GM23338 (cell line): ENCODE results near the gene CPNE4. TPM values are rescaled to one million over a fixed set of nuclear protein-coding genes. Genes with fewer than 3 reads are reported as not detected.

Source experiments
- ATAC-seq: fragments of 200-7000 bp; cut with Tn5 transposase; 3 replicates; pipeline ENCODE4 v1.9.1; 2020
- DNase-seq: peaks from one replicate; pipeline ENCODE4 v3.0.0-alpha.2; 2015; ENCODE audit warnings: low spot score
- H2AFZ ChIP-seq: fragments of 200-600 bp; sonication (generic); 2 replicates; pipeline ENCODE4 v1.8.0; 2016; ENCODE audit warnings: antibody characterized with exemption, mild to moderate bottlenecking, moderate library complexity
- H3F3A ChIP-seq: fragments of 200-600 bp; sonication (generic); replicated peaks from 2 replicates; pipeline ENCODE4 v1.8.0; 2017; ENCODE audit warnings: antibody characterized with exemption, mixed run types, low read depth
- H3K27ac ChIP-seq: fragments of 200-600 bp; sonication (generic); 2 replicates; pipeline ENCODE4 v1.6.1; 2016; ENCODE audit warnings: low read depth
- H3K27me3 ChIP-seq: fragments of 200-600 bp; sonication (generic); 2 replicates; pipeline ENCODE4 v1.8.0; 2016; ENCODE audit warnings: mild to moderate bottlenecking, mixed run types, moderate library complexity; ENCODE audit not compliant: insufficient read depth
- H3K36me3 ChIP-seq: fragments of 200-600 bp; sonication (generic); 2 replicates; pipeline ENCODE4 v1.8.0; 2016; ENCODE audit warnings: mild to moderate bottlenecking; ENCODE audit not compliant: insufficient read depth
- H3K4me1 ChIP-seq: fragments of 200-600 bp; sonication (generic); 2 replicates; pipeline ENCODE4 v1.8.0; 2016; ENCODE audit warnings: mild to moderate bottlenecking, moderate library complexity; ENCODE audit not compliant: insufficient read depth
- H3K4me2 ChIP-seq: fragments of 200-600 bp; sonication (generic); 2 replicates; pipeline ENCODE4 v1.7.1; 2017; ENCODE audit warnings: mixed run types
- H3K4me3 ChIP-seq: fragments of 200-600 bp; sonication (generic); 2 replicates; pipeline ENCODE4 v1.6.1; 2016; ENCODE audit warnings: mixed run types
- H3K79me2 ChIP-seq: fragments of 200-600 bp; sonication (generic); replicated peaks from 2 replicates; pipeline ENCODE4 v1.8.0; 2017; ENCODE audit warnings: mild to moderate bottlenecking; ENCODE audit not compliant: insufficient read depth
- H3K9me2 ChIP-seq: fragments of 200-600 bp; sonication (generic); 2 replicates; pipeline ENCODE4 v1.8.0; 2017; ENCODE audit not compliant: insufficient read depth
- H4K20me1 ChIP-seq: fragments of 200-600 bp; sonication (generic); replicated peaks from 2 replicates; pipeline ENCODE4 v1.8.0; 2017; ENCODE audit warnings: mild to moderate bottlenecking; ENCODE audit not compliant: insufficient read depth
- H3K27ac Mint-ChIP-seq: 2 replicates; pipeline ENCODE4 v1.8.0; 2020; ENCODE audit warnings: inconsistent platforms, mild to moderate bottlenecking, moderate library complexity, mixed read lengths
- H3K27me3 Mint-ChIP-seq: 3 replicates; pipeline ENCODE4 v1.8.0; 2022; ENCODE audit warnings: low read depth, mild to moderate bottlenecking, moderate library complexity, mixed read lengths, inconsistent platforms; ENCODE audit not compliant: insufficient read depth, poor library complexity
- H3K36me3 Mint-ChIP-seq: 3 replicates; pipeline ENCODE4 v1.8.0; 2021; ENCODE audit warnings: low read depth, mild to moderate bottlenecking, inconsistent platforms, moderate library complexity, mixed read lengths
- H3K4me1 Mint-ChIP-seq: 3 replicates; pipeline ENCODE4 v1.8.0; 2020; ENCODE audit warnings: mild to moderate bottlenecking, inconsistent platforms, mixed read lengths
- H3K4me3 Mint-ChIP-seq: 3 replicates; pipeline ENCODE4 v1.8.0; 2021; ENCODE audit warnings: moderate library complexity, mild to moderate bottlenecking, inconsistent platforms, mixed read lengths
- H3K9me3 Mint-ChIP-seq: 3 replicates; pipeline ENCODE4 v1.8.0; 2020; ENCODE audit warnings: moderate library complexity, mild to moderate bottlenecking, inconsistent platforms, mixed read lengths
- CTCF ChIP-seq, 2 experiments: fragments of 200-600 bp in 1 of 2; sonication (generic) in 1 of 2; conservative IDR thresholded peaks; 2 replicates each; pipeline versions ENCODE4 v1.5.1 to v1.6.1; 2016 to 2017; ENCODE audit warnings: antibody characterized with exemption in 2 of 2, low read depth in 2 of 2, mild to moderate bottlenecking in 2 of 2, moderate library complexity in 1 of 2
- EZH2 ChIP-seq: fragments of 200-600 bp; sonication (generic); IDR thresholded peaks from one replicate; pipeline ENCODE4 v1.8.0; 2017; ENCODE audit warnings: antibody characterized with exemption, mild to moderate bottlenecking, low read depth; ENCODE audit not compliant: unreplicated experiment
- EZH2phosphoT487 ChIP-seq: fragments of 200-600 bp; sonication (generic); IDR thresholded peaks from one replicate; pipeline ENCODE4 v1.8.1; 2018; ENCODE audit warnings: antibody characterized with exemption; ENCODE audit not compliant: unreplicated experiment
- JUNB ChIP-seq: IDR thresholded peaks from one replicate; pipeline ENCODE4 v1.6.1; 2016; ENCODE audit warnings: antibody characterized with exemption; ENCODE audit not compliant: unreplicated experiment
- NANOG ChIP-seq: IDR thresholded peaks from 2 replicates; pipeline ENCODE4 v1.6.1; 2016; ENCODE audit warnings: antibody characterized with exemption, borderline replicate concordance
- POLR2AphosphoS5 ChIP-seq: IDR thresholded peaks from 2 replicates; pipeline ENCODE4 v1.6.1; 2016; ENCODE audit warnings: antibody characterized with exemption, low read depth
- REST ChIP-seq: IDR thresholded peaks from one replicate; pipeline ENCODE4 v1.6.1; 2018; ENCODE audit warnings: antibody characterized with exemption; ENCODE audit not compliant: unreplicated experiment
- STAT1 ChIP-seq: IDR thresholded peaks from one replicate; pipeline ENCODE4 v1.6.1; 2016; ENCODE audit warnings: antibody characterized with exemption; ENCODE audit not compliant: unreplicated experiment
- ZNF114 ChIP-seq: fragments of 250-450 bp; sonication (Bioruptor Pico); IDR thresholded peaks from 2 replicates; pipeline ENCODE4 v1.5.0; 2020; ENCODE audit warnings: mild to moderate bottlenecking, moderate library complexity
- ZNF331 ChIP-seq: fragments of 250-450 bp; sonication (Bioruptor Pico); IDR thresholded peaks from 2 replicates; pipeline ENCODE4 v1.5.0; 2020; ENCODE audit warnings: low read depth, mild to moderate bottlenecking, moderate library complexity
- polyA plus RNA-seq: library from polyadenylated mRNA; unstranded; fragments of >200 nt; fragmentation: Nextera tagmentation; extraction: Ambion mirVana; gene quantifications from 2 replicates; pipeline ENCODE4 v1.2.1, GENCODE V29; 2016
- total RNA-seq: library from RNA; depleted of rRNA; stranded (reverse); fragments of >200 nt; shearing (Covaris generic); gene quantifications from 2 replicates; pipeline ENCODE4 v1.2.3, GENCODE V29; 2014

Gene CPNE4
- total and polyA plus RNA-seq, 2 experiments from 2014 or later, result 2.0 to 6.5 TPM

- DNase-seq (no peak), ATAC-seq (no peak)
- no peaks in the 10 kb centered on the region for H3K27me3 ChIP-seq
- H3K4me1 ChIP-seq, result peaks cover 11% of the 10 kb centered on the region; the same call in 1 of the 2 replicates
- no peaks in the 10 kb centered on the region for H3K36me3 ChIP-seq
- TF ChIP-seq EZH2phosphoT487 (no peak), ZNF331 (CRISPR knock-in tag) (no peak), POLR2AphosphoS5 (no peak), EZH2 (no peak), REST (no peak), NANOG (no peak), CTCF (conservative IDR thresholded peaks at IDR 0.05; ENCODE audit: low read depth in 2 of 2) (no peak), ZNF114 (CRISPR knock-in tag) (no peak), JUNB (no peak), STAT1 (no peak)
- H3K27ac ChIP-seq, result no peak overlapping the region
- no peaks in the 10 kb centered on the region for H3K9me2 ChIP-seq
- H3K4me2 ChIP-seq, result no peak overlapping the region
- Mint-ChIP-seq H3K36me3 (no peaks in the 10 kb centered on the region), H3K27me3 (no peaks in the 10 kb centered on the region), H3K4me1 (peaks cover 11% of the 10 kb centered on the region; the same call in 2 of the 3 replicates), H3K27ac (no peak overlapping the region), H3K9me3 (no peaks in the 10 kb centered on the region), H3K4me3 (no peak overlapping the region)
- H2AFZ ChIP-seq, result no peak overlapping the region
- no peak overlapping the region for H3K4me3 ChIP-seq
- no peaks in the 10 kb centered on the region for H3F3A ChIP-seq
- H4K20me1 ChIP-seq, result no peaks in the 10 kb centered on the region
- H3K79me2 ChIP-seq, result no peaks in the 10 kb centered on the region
Observed at GRCh38 chr3:131744765-131745164, 290.0 kb downstream of the CPNE4 start.

- no peak for ATAC-seq
- Mint-ChIP-seq H3K36me3 (no peaks in the 10 kb centered on the region), H3K4me3 (no peak overlapping the region), H3K4me1 (peaks cover 6% of the 10 kb centered on the region), H3K9me3 (no peaks in the 10 kb centered on the region), H3K27me3 (no peaks in the 10 kb centered on the region), H3K27ac (no peak overlapping the region)
- H3K9me2 ChIP-seq, result no peaks in the 10 kb centered on the region
- no peaks in the 10 kb centered on the region for H3K27me3 ChIP-seq
- no peak overlapping the region for H3K4me3 ChIP-seq
- no peaks in the 10 kb centered on the region for H3F3A ChIP-seq
- no peak overlapping the region for H3K4me2 ChIP-seq
- no peak overlapping the region for H3K27ac ChIP-seq
- no peaks in the 10 kb centered on the region for H3K79me2 ChIP-seq
- no peak for DNase-seq
- no peaks in the 10 kb centered on the region for H4K20me1 ChIP-seq
- H3K36me3 ChIP-seq, result no peaks in the 10 kb centered on the region
- H3K4me1 ChIP-seq, result peaks cover 10% of the 10 kb centered on the region; the same call in 1 of the 2 replicates
- TF ChIP-seq STAT1, result no peak
- TF ChIP-seq ZNF114 (CRISPR knock-in tag), result no peak
- TF ChIP-seq POLR2AphosphoS5, result no peak
- TF ChIP-seq EZH2, result no peak
- H2AFZ ChIP-seq, result no peak overlapping the region
Observed at GRCh38 chr3:131743126-131743525, 291.7 kb downstream of the CPNE4 start.
